ENCODE data around the gene DUOX1. TPM values are rescaled to one million over a fixed set of nuclear protein-coding genes. Genes with fewer than 3 reads are reported as not detected.
"Not testable (repeated sequence)": the region's sequence is repeated elsewhere in the genome, so short reads cannot be mapped to it uniquely, and the experiment has no call there.

Gene DUOX1
- total and polyA plus RNA-seq, 8 donors = 2.9 to 114 (median 62.6) TPM; not detected in 1

DNA sequence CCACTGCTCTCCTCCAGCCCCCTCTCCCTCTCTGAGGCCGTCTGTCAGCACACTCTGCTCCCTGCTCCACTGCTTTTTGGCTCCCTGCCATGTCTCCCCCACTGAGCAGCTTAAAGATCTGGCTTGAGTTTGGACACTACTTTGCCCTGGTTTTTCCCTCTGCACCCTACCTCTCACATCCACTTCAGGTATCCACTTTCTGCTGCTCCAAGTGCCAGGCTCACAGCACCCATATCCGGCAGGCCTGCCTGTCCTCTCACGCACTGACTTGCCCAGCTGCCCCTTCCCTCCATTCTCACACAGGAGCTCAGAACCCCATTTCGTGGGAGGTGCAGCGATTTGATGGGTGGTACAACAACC is 3.7 kb downstream of the DUOX1 start:
- H3K9me3 ChIP-seq = no peaks in the 10 kb centered on the region
- H3K36me3 ChIP-seq = peaks cover 0 to 7% (median 0%) of the 10 kb centered on the region in 4 donors
- DNase-seq = no peak
- 66 to 81% (median 76%) methylated on average over 5 of the region's 5 CpGs for WGBS, 5 donors
- intact Hi-C loops (cut with DNase I; ENCODE audit: low total_unique reads) = no loop called here
- TF ChIP-seq POLR2AphosphoS5 (IDR thresholded peaks at IDR 0.05) = no peak
- no peak for TF ChIP-seq POLR2A (IDR thresholded peaks at IDR 0.05)
- no peak for TF ChIP-seq EP300 (IDR thresholded peaks at IDR 0.05)
- no peak for TF ChIP-seq CTCF (IDR thresholded peaks at IDR 0.05)
- H3K27ac ChIP-seq = no peak overlapping the region
- H3K4me3 ChIP-seq = no peak overlapping the region
- H3K27me3 ChIP-seq = peaks cover 16 to 76% (median 47%) of the 10 kb centered on the region in 3 donors
- H3K4me1 ChIP-seq = peaks cover 11 to 64% (median 33%) of the 10 kb centered on the region in 4 donors

GRCh38 chr15:45134046-45134445 is 4.3 kb downstream of the DUOX1 start:
- Histone ChIP-seq H3K4me1 (peaks cover 10 to 64% (median 33%) of the 10 kb centered on the region in 4 donors), H3K27me3 (peaks cover 15 to 76% (median 43%) of the 10 kb centered on the region in 3 donors), H3K9me3 (no peaks in the 10 kb centered on the region), H3K4me3 (no peak overlapping the region), H3K36me3 (peaks cover 0 to 7% (median 0%) of the 10 kb centered on the region in 4 donors), H3K27ac (no peak overlapping the region)
- DNase-seq = no peak
- TF ChIP-seq POLR2AphosphoS5 (IDR thresholded peaks at IDR 0.05) (no peak), POLR2A (IDR thresholded peaks at IDR 0.05) (no peak), CTCF (IDR thresholded peaks at IDR 0.05) (no peak), EP300 (IDR thresholded peaks at IDR 0.05) (no peak)
- 86 to 96% (median 95%) methylated on average over 7 of the region's 7 CpGs for WGBS, 5 donors
- intact Hi-C loops (cut with DNase I; ENCODE audit: low total_unique reads) = no loop called here

- H3K4me1 ChIP-seq = peaks cover 6 to 61% (median 30%) of the 10 kb centered on the region in 4 donors
- H3K4me3 ChIP-seq = peak overlapping the region; percentile 16 to 48 (median 26)
- H3K27me3 ChIP-seq = peaks cover 11 to 72% (median 34%) of the 10 kb centered on the region in 3 donors
- peak overlapping the region in 3 of 5 donors; percentile 13 to 42 (median 15) for H3K27ac ChIP-seq
- intact Hi-C loops (cut with DNase I; ENCODE audit: low total_unique reads) = no loop called here
- no peak for TF ChIP-seq EP300 (IDR thresholded peaks at IDR 0.05)
- peak in 1 of 7 experiments; percentile 18 for TF ChIP-seq CTCF (IDR thresholded peaks at IDR 0.05)
- TF ChIP-seq POLR2A (IDR thresholded peaks at IDR 0.05) = no peak
- no peak for TF ChIP-seq POLR2AphosphoS5 (IDR thresholded peaks at IDR 0.05)
- H3K9me3 ChIP-seq = no peaks in the 10 kb centered on the region
- peak; percentile 57 to 67 for DNase-seq
- WGBS, 5 donors = 6 to 12% (median 10%) methylated on average over 19 to 57 of the region's 57 CpGs
- H3K36me3 ChIP-seq = peaks cover 0 to 7% (median 0%) of the 10 kb centered on the region in 4 donors
Measured at GRCh38 chr15:45134682-45135604, 5.1 kb downstream of the DUOX1 start.

GRCh38 chr15:45135705-45136377 is 6.0 kb downstream of the DUOX1 start:
- 10 to 37% (median 32%) methylated on average over 5 to 10 of the region's 37 CpGs for WGBS, 5 donors
- DNase-seq = not testable (repeated sequence)

More at GRCh38 chr15:45135705-45136377, 6.0 kb downstream of the DUOX1 start:
- peaks cover 8 to 63% (median 29%) of the 10 kb centered on the region in 3 donors for H3K27me3 ChIP-seq
- peaks cover 10 to 52% (median 28%) of the 10 kb centered on the region in 4 donors for H3K4me1 ChIP-seq
- intact Hi-C loops (cut with DNase I; ENCODE audit: low total_unique reads); H3K9me3 ChIP-seq; H3K36me3 ChIP-seq: not testable (repeated sequence)
- H3K4me3 ChIP-seq = peak overlapping the region in 2 of 4 donors; percentile 16 to 48
- peak overlapping the region in 1 of 5 donors; percentile 23 for H3K27ac ChIP-seq
